Fibroblast of lung (primary cell): ENCODE measurements around the gene TRIM47. TPM values are rescaled to one million over a fixed set of nuclear protein-coding genes. Genes with fewer than 3 reads are reported as not detected.

ENCODE experiments used
- DNase-seq, 2 donors: peaks; one replicate each; pipeline versions ENCODE4 v3.0.0 to v3.0.0-alpha.2; 2010; ENCODE audit warnings: low read depth in 2 of 2
- H2AFZ ChIP-seq: 2 replicates; pipeline ENCODE4 v1.5.1; 2012; ENCODE audit warnings: low read length, control low read depth, inconsistent platforms
- H3K27ac ChIP-seq: 2 replicates; pipeline ENCODE4 v1.5.1; 2011; ENCODE audit warnings: low read length, control low read depth; ENCODE audit not compliant: insufficient read depth
- H3K27me3 ChIP-seq: 2 replicates; pipeline ENCODE4 v1.5.1; 2011; ENCODE audit warnings: mild to moderate bottlenecking, low read length; ENCODE audit not compliant: control insufficient read depth, insufficient read depth
- H3K36me3 ChIP-seq: 2 replicates; pipeline ENCODE4 v1.5.1; 2011; ENCODE audit warnings: low read length; ENCODE audit not compliant: control insufficient read depth, insufficient read depth
- H3K4me1 ChIP-seq: 2 replicates; pipeline ENCODE4 v1.5.1; 2011; ENCODE audit warnings: low read length; ENCODE audit not compliant: control insufficient read depth, insufficient read depth; ENCODE audit errors: extremely low read depth
- H3K4me2 ChIP-seq: 2 replicates; pipeline ENCODE4 v1.5.1; 2011; ENCODE audit warnings: low read length, control low read depth; ENCODE audit not compliant: insufficient read depth; ENCODE audit errors: extremely low read depth
- H3K4me3 ChIP-seq, 4 experiments: fragments of 200-600 bp in 1 of 4; sonication (generic) in 1 of 4; replicated peaks in 1 of 4; 2 replicates each; pipeline ENCODE4 v1.5.1; 2011 to 2016; ENCODE audit warnings: low read length in 4 of 4, low read depth in 3 of 4, mild to moderate bottlenecking in 3 of 4, control low read depth in 2 of 4, inconsistent platforms in 1 of 4, mixed read lengths in 1 of 4; ENCODE audit not compliant: insufficient read depth in 1 of 4; ENCODE audit errors: control extremely low read depth in 1 of 4
- H3K79me2 ChIP-seq: 2 replicates; pipeline ENCODE4 v1.5.1; 2012; ENCODE audit warnings: mild to moderate bottlenecking, low read length, inconsistent platforms; ENCODE audit not compliant: control insufficient read depth, insufficient read depth
- H3K9ac ChIP-seq: 2 replicates; pipeline ENCODE4 v1.5.1; 2011; ENCODE audit warnings: mild to moderate bottlenecking, low read length, control low read depth; ENCODE audit not compliant: insufficient read depth
- H3K9me3 ChIP-seq: 2 replicates; pipeline ENCODE4 v1.5.1; 2012; ENCODE audit warnings: low read depth, low read length; ENCODE audit not compliant: control insufficient read depth, insufficient read depth
- H4K20me1 ChIP-seq: 2 replicates; pipeline ENCODE4 v1.5.1; 2011; ENCODE audit warnings: low read length; ENCODE audit not compliant: control insufficient read depth, insufficient read depth; ENCODE audit errors: extremely low read depth
- CTCF ChIP-seq, 2 donors: IDR thresholded peaks in 1 of 2; conservative IDR thresholded peaks in 1 of 2; 1 replicate in 1 of 2; 2 replicates in 1 of 2; pipeline ENCODE4 v1.5.1; 2011 to 2012; ENCODE audit warnings: low read length in 2 of 2, control low read depth in 1 of 2, inconsistent platforms in 1 of 2, low read depth in 1 of 2, mild to moderate bottlenecking in 1 of 2
- EZH2 ChIP-seq: IDR thresholded peaks from 2 replicates; pipeline ENCODE4 v1.5.1; 2012; ENCODE audit warnings: low read length, control low read depth, mild to moderate bottlenecking; ENCODE audit errors: missing control alignments
- polyA plus RNA-seq, 2 donors: library from polyadenylated mRNA; depleted of rRNA in 1 of 2; stranded (reverse) in 1 of 2; unstranded in 1 of 2; fragments of >200 nt; gene quantifications; 2 replicates each; pipeline ENCODE4 v1.2.1, GENCODE V29; 2011 to 2012; ENCODE audit warnings: missing spikeins in 1 of 2
- total RNA-seq: library from RNA; depleted of rRNA; stranded (reverse); fragments of >200 nt; gene quantifications from 2 replicates; pipeline ENCODE4 v1.2.1, GENCODE V29; 2014

The TRIM47 gene
- total and polyA plus RNA-seq, 2 donors (not counting 1 experiment from before 2014, with no cell fraction given): 2.2 to 16.0 TPM

- no peak for DNase-seq
- H3K4me2 ChIP-seq: no peak overlapping the region
- H4K20me1 ChIP-seq: no peaks in the 10 kb centered on the region
- H3K9me3 ChIP-seq: no peaks in the 10 kb centered on the region
- no peak overlapping the region for H3K4me3 ChIP-seq
- TF ChIP-seq EZH2 (no peak), CTCF (conservative IDR thresholded peaks at IDR 0.05 in 1 of 2, IDR thresholded peaks at IDR 0.05 in 1 of 2; ENCODE audit: low read depth in 1 of 2, low read length in 2 of 2) (no peak)
- no peaks in the 10 kb centered on the region for H3K79me2 ChIP-seq
- peaks cover 5% of the 10 kb centered on the region for H3K4me1 ChIP-seq
- H2AFZ ChIP-seq: no peak overlapping the region
- H3K36me3 ChIP-seq: peaks cover 18% of the 10 kb centered on the region
- H3K9ac ChIP-seq: no peak overlapping the region
- H3K27me3 ChIP-seq: no peaks in the 10 kb centered on the region
- H3K27ac ChIP-seq: no peak overlapping the region
These were observed 31.4 kb downstream of the TRIM47 start for GRCh38 chr17:75846692-75847613.

GRCh38 chr17:75845933-75846691 lies 32.3 kb downstream of the TRIM47 start:
- no peak overlapping the region for H3K27ac ChIP-seq
- H3K27me3 ChIP-seq: no peaks in the 10 kb centered on the region
- no peaks in the 10 kb centered on the region for H4K20me1 ChIP-seq
- no peaks in the 10 kb centered on the region for H3K9me3 ChIP-seq
- no peak overlapping the region for H2AFZ ChIP-seq
- H3K79me2 ChIP-seq: no peaks in the 10 kb centered on the region
- H3K4me1 ChIP-seq: peaks cover 5% of the 10 kb centered on the region
- H3K36me3 ChIP-seq: peaks cover 18% of the 10 kb centered on the region
- no peak for DNase-seq
- no peak overlapping the region for H3K9ac ChIP-seq
- no peak overlapping the region for H3K4me2 ChIP-seq
- TF ChIP-seq EZH2 (no peak), CTCF (conservative IDR thresholded peaks at IDR 0.05 in 1 of 2, IDR thresholded peaks at IDR 0.05 in 1 of 2; ENCODE audit: low read depth in 1 of 2, low read length in 2 of 2) (no peak)
- no peak overlapping the region for H3K4me3 ChIP-seq

- no peak overlapping the region for H3K4me2 ChIP-seq
- DNase-seq: peak; percentile 52 to 56
- H3K27ac ChIP-seq: no peak overlapping the region
- no peaks in the 10 kb centered on the region for H3K27me3 ChIP-seq
- H3K4me1 ChIP-seq: peaks cover 5% of the 10 kb centered on the region
- no peaks in the 10 kb centered on the region for H4K20me1 ChIP-seq
- no peak overlapping the region for H2AFZ ChIP-seq
- H3K4me3 ChIP-seq: no peak overlapping the region
- peaks cover 18% of the 10 kb centered on the region for H3K36me3 ChIP-seq
- H3K9ac ChIP-seq: no peak overlapping the region
- TF ChIP-seq EZH2 (no peak), CTCF (conservative IDR thresholded peaks at IDR 0.05 in 1 of 2, IDR thresholded peaks at IDR 0.05 in 1 of 2; ENCODE audit: low read depth in 1 of 2, low read length in 2 of 2) (peak; percentile 52 to 69)
- H3K9me3 ChIP-seq: no peaks in the 10 kb centered on the region
- H3K79me2 ChIP-seq: no peaks in the 10 kb centered on the region
These were observed 33.2 kb downstream of the TRIM47 start for GRCh38 chr17:75845058-75845711.
